GM19035 (cell line): ENCODE data around the gene SDR42E2.
"Not testable (repeated sequence)": the region's sequence is repeated elsewhere in the genome, so short reads cannot be mapped to it uniquely, and the experiment has no call there.

Source experiments
- ATAC-seq: cut with Tn5 transposase; IDR thresholded peaks from one replicate; pipeline ENCODE4 v1.9.1; 2021; ENCODE audit not compliant: unreplicated experiment

The SDR42E2 gene

DNA sequence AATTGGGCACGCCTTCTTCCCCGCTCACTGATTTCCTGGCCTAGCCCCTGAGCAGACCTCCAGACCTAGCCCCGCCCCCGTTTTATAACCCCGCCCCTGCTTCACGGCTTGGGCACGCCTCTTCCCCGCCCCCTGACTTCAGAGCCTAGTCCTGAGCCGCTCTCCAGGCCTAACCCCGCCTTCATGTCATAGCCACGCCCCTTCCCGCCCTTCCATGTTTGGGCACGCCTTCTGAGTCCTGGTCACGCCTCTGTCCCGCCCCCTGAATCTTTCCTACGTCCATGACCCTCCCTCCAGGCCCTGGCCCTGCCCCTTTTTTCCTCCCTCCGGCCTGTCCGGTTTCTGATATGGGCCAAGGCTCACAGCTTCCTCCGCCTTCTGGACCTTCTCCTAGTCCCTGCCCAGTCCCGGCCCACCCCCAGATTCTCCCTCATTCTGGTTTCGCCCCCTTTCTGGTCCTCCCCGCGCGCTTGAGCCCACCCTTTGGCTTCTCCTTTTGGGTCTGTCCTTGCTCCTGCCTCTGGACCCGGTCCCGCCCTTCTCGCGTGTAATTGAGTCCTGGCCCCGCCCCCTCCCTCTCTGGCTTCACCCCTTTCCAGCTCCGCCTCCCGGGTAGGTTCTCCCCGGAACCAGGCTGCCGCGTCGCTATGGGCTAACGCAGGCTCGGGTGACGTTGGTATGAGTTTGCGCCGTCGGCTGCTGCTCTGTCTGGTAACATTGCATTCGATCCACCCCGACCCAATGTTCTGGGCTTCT, 28.6 kb downstream of the SDR42E2 start:
- peak; percentile 57 for ATAC-seq

DNA sequence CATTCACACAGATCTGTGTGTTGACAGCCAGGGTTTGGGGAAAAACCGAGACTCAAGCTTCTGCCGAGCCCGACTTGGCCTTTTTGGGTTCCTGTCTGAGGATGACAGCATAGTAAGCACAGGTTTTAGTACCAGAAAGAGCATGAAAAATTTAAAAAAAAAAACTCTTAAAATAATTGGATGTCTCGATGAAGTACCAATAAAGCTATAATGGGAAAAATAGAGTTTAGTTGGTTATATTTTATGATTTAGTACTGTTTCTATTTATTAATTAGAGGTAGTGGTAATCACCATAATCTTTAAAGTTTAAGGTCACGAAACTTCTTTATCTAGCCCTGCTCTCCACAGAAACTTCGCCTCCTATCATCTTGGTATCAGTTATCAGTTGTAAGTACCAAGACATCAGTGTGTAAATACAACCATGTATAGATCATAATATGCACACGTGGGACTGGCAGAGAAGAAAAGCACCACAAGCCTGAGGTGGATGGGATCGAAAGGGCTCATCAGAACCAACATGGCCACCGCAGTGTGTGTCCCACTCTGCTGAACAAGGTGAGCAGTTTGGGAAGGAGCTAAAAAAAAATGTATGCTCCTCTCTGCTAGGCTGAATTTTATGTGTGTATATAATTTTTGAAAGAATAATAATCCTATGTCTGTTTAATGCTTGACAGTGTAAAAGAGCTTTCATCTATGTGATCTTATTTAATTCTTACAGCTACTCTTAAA, 29.4 kb downstream of the SDR42E2 start:
- no peak for ATAC-seq

DNA sequence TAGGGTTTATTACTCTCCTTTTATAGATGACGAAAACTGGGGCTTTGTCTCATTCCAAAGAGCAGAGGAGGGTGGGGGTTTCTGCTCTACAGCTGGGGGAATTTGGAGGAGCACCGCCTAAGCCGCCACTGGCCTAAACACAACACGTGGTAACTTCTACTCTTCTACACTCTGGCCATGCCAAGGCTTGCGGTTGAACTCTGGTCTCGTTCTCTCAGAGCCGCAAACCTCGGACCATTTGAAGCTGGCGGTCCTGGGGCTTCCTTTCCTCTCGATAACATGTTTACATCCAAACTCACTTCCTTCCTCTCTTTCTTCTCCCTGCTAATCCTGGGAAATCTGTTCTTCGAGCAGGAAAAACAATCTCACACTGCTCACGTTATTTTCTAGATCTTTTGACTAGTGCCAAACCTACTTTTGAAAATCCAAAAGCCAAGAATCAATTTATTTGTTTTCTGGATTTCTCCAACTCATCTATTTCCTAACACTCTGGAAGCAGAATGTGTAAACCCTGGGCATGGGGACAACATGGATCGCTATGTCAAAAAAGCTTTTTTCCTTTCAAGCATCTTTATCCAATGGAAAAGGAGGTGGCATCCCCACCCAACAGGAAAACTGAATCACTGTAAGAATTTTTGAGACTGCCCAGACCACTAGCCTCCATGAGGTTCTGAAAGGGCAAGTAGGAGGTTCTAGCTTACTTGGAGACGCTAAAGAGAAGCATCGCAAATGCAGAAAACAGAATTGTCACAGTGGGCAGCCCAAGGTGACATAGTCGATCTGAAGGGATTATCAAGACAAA, 30.2 kb downstream of the SDR42E2 start:
- peak; percentile 15 for ATAC-seq

DNA sequence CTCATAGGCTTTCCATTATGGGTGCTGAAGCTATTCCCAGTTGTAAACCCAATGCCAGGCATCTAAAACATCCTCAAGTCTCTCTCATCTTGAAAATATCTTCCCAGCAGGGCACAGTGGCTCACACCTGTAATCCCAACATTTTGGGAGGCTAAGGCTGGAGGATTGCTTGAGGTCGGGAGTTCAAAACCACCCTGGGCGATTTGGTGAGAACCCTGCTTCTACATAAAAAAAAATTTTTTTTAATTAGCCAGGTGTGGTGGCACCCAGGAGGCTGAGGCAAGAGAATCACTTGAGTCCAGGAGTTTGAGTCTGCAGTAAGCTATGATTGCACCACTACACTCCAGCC, 30.7 kb downstream of the SDR42E2 start:
- ATAC-seq: no peak

DNA sequence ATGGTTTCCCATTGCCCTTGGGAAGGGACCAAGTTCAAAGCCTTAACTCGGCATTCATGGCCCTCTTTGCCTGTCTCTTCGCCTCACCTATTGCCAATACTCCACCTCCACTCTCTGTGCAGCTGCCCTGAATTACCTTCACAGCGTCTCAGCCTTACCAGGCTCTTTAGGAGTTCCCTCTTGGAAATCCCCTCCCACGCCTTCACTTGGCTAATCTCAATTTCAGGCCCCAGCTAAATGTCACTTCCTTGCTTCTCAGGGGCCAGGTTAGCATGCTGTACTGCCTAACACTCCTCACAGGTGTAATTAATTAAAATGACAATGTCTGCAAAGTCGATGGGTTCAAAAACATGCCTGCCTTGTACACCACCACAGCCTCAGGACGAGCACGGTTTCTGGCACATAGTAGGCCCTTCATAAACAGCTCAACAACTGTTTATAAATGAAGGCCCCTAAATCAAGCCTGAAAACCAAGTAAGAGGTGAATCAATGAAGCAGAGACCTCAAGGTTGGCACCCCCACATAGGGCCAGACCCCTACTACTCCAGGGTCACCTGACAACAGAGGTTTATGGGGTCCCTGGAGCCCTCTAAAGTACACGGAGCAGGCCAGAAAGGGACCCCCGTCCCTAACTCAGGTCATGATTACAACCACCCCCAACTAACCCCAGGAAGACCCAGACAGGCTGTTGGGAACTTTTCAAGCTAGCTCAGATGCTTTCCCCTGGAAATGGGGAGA, 32.6 kb downstream of the SDR42E2 start:
- ATAC-seq: no peak

DNA sequence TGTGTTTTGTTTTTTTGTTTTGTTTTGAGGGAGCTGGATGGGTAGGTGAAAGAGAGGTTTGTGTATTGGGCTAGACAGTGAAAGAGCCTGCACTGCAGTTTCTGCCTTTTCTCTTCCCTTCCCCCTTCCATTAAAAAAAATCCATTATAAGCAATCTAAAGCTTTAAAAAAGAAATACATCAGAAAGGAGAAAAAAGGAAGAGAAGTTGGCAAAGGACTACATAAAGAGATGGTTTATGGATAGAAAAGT, 33.1 kb downstream of the SDR42E2 start:
- ATAC-seq: no peak

DNA sequence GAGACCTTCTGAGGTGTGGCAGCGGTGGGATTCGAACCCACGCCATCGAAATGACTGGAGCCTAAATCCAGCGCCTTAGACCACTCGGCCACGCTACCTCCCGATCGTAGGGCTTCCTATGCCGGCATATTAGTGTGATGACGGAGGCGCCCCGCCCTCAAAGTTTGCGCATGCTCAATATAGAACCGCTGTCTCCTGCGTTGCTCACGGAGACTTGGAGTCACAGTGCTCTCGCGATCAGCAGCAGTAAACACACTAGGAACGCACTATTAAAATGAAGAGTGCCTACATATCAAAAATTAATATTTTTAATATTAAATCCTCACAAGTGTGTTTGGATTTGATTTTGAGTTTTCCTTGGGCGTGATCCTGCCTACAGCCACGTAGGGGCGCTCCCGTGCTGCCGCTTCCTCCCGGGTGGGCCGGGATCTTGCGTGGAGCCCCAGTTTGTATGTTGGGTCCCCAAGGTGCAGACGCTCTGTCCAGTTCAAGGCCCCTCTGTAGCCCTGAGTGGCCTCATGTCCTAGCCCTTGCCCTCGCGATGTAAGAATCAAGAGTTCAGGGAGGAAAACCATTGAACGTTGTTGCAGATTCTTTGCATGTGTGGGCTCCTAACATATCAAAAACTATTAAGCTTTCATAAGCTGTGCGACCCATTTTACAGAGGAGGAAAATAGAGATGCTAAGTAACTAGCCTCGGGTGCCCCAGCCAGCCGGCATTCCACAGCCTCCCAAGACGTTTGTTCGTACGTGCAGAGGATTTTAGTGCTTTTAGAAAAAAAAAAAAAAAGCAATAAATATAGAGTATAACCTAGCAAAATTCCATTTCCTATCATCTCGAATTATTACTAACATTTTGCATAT, 33.6 kb downstream of the SDR42E2 start:
- peak; percentile 34 for ATAC-seq

DNA sequence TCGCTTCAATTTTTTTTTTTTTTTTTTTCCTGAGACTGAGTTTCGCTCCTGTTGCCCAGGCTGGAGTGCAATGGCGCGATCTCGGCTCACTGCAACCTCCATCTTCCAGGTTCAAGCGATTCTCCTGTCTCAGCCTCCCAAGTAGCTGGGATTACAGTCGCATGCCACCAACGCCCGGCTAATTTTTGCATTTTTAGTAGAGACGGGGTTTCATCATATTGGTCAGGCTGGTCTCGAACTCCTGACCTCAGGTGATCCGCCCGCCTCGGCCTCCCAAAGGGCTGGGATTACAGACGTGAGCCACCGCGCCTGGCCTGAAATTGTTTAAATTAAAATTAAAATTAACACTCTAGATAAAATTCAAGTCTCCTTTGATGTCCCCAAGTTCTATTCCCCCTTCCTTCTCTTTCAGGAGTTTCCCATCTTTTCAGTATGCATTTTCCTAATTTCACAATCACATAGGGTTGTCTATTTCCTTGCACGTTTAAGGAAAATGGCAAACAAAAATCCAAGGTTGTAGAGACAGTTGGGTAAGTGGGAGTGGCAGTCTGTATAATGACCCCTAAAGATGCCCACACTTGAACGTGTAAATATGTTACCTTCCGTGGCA, 34.4 kb downstream of the SDR42E2 start:
- not testable (repeated sequence) for ATAC-seq

DNA sequence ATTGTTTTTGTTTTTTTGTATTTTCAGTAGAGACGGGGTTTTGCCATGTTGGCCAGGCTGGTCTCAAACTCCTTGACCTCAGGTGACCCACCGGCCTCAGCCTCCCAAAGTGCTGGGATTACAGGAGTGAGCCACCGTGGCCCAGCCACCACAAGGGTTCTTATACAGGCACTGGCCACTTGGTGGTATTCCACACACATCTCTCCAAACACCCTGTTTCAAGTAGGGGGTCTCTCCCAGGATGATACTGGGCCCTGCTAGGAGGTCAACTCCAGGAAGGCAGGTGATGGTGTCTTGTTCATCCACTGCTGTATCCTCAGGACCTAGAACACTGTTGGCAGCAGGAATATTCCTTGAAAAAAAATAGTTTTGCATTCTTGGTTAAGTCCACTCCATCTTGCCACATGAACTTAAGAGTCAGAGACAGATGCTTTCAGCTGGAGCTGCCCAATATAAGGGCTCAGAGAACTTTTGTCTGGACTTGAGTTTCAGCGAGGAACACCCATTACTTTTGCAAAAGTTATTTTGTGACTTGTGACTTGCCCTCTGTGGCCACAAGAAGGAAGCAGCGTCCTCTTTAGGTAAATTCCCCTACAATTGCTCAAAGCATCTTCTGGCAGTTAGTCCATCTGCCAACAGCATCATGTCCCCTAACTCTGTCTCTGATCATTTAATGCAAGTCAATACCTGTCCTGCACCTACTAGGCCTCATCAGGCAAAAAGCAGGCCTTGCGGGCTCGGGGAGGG, 36.4 kb downstream of the SDR42E2 start:
- no peak for ATAC-seq

DNA sequence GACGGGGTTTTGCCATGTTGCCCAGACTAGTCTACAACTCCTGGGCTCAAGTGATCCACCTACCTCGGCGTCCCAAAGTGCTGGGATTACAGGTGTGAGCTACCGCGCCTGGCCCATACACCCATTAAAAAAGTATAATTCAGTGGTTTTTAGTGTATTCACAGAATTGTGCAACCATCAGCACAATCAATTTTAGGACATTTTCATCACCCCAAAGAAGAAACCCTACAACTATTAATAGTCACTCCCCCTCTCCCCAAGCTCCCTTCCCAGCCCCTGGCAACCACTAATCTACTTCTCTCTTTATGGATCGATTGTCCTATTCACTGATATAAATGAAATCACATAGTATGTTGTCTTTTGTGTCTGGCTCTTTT, 39.9 kb downstream of the SDR42E2 start:
- no peak for ATAC-seq

DNA sequence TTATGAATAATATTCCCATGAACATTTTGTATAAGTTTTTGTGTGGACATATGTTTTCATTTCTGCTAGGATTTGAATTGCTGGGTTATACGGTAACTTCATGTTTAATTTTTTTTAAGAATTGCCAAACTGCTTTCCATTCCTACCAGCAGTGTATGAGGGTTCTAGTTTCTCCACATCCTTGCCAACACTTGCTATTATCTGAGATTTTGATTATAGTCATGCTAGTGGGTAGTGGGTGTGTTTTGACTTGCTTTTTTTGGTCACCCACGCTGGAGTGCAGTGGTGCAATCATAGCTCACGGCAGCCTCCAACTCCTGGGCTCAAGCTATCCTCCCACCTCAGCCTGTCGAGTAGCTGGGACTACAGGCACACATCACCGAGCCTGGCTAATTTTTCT, 40.8 kb downstream of the SDR42E2 start:
- ATAC-seq: no peak

DNA sequence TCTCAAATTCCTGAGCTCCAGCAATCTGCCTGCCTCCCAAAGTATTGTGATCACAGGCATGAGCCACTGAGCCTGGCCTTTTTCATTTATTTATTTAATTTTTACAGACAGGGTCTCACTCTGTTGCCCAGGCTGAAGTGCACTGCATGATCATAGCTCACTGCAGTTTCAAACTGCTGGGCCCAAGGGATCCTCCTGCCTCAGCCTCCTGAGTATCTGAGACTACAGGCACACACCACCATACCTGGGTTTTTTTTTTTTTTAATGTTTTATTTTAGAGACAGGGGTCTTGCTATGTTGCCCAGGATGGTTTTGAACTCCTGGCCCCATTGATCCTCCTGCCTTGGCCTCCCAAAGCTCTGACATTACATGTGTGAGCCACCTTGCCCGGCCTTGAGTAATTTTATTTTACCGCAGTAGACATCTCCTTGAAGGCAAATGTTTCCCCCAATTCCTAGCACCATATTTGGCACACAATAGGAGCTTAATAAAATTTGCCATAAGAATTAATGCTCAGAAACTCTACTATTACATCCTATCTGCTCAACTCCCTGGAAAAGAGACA, 41.9 kb downstream of the SDR42E2 start:
- ATAC-seq: no peak

DNA sequence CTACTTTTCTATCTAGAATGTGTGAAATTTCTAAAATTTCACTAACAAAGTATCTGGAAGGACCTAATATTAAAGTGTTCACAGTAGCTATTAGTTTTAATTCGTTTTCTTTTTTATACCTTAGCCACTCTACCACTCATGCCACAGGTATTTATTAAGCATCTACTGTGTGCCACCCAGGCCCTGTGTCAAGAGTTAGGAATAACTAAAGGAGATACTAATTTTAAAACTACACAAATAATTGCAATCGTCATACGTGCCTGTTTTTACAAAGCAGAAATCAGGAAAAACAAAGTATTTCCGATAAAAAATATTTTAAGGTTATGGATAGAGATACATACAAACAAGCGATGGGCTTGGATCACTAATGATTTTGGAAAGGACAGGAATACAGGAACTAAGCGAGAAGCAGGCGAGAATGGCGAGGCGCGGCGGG, 43.3 kb downstream of the SDR42E2 start:
- no peak for ATAC-seq

DNA sequence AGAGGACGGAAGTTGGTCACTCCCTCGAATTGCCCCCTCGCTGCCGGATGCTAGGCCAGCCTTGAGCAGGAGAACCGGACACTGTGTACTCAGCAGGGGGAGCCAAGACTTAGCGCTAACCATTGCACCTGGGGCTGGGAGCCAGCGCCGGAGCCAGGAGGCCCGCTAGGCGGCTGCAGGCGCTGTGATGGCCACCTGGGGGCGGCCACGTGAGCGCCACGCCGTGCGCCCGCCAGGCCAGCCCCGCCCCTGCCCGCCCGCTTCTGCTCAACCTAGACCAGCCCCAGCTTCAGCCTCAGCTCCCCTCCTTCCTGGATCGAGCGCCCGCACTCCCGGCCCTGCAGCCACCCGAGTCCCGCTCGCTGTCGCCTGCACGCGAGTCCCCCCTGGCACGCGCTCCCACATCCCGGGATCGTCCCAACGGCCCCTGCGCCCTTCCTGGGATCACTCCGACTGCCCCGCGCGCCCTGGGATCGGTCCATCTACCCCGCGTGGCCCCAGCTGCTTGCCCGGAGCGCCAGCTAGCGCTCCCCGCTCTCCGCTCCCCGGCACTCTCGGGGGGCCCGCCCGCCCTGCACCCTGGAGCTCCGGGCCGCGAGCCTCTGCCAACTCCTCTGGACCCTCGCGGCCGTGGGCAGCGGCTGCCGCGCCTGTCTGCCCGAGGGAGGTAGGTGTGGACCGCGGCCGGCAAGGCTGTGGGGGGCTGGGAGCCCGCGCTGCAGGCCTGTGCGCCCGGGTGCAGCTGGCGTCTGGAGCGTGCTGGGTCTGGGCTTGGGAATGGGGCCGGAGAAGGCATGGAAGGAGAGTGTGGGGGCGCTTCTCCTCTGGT, 43.9 kb downstream of the SDR42E2 start, which contains the start of gene EEF2K:
Gene EEF2K (plus strand): TSS at position 266 of the 829 bp plus-strand sequence. CDS start 19,452 bp downstream, outside the sequence.
- ATAC-seq: peak; percentile 88

DNA sequence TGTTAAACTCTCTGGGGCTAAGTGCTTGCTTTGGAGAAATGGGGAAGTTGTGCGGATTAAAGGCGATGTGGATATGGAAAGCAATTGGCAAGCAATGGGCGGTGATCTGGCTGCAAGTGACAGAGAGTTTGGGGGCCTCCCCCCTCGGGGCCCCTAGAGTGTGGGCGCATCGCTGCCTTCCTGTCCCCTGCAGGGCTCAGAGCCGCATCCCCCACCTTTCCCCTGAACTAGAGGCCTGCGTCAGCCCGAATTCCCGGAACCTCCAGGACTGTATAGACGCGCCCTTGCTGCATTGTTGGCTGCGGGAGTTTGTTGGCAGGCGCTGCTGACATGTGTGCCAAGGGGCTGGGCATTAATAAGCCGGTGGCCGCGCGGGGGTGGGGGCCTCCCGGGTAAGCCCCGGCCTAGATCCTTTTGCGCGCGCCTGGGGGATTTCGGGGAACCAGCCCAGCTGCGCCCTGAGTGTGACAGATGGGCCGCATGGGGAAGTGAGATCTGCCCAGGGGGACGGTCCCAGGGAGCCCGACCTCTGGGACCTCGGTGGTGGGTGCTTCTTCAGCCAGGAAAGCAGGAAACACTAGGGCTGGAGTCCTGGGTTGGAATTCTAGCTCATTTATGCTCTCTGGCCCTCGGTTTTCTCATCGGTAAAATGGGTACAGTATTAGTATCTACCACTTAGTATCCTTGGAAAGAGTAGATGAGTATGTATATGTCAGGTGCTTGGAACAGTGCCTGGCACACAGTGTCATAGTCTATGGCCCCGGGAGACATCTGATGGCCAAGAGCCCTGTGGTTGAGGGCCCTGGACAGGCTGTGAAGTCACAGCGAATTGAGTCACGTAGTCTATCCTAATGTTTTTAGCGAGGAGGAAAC, 44.8 kb downstream of the SDR42E2 start:
- peak; percentile 41 for ATAC-seq

DNA sequence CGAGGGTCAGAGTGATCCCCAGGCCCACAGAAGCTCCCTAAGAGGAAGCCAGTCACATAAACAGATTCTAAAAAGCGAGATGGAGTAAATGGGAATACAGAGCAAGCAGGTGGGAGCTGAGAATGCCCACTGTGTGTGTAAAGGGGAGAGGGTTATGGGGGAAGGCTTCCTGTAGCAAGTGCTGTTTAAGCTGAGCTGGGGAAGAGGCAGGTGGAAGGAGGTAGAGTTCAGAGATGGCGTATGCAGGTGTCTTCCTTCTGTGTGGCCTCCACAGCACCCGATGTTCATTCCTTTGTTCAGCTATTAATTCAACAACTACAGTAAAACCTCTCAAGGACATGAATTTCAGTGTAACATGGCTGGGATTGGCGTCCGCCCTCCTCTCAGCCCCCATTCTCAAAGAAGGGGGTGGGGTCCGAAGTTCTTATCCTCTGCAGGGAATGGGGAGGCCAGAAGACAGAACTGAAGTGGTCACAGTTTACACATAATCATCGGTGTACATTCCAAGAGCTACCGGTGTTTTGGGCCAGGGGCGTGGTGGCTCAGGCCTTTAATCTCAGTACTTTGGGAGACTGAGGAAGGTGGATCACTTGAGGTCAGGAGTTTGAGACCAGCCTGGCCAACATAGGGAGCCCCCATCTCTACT, 45.5 kb downstream of the SDR42E2 start:
- no peak for ATAC-seq

DNA sequence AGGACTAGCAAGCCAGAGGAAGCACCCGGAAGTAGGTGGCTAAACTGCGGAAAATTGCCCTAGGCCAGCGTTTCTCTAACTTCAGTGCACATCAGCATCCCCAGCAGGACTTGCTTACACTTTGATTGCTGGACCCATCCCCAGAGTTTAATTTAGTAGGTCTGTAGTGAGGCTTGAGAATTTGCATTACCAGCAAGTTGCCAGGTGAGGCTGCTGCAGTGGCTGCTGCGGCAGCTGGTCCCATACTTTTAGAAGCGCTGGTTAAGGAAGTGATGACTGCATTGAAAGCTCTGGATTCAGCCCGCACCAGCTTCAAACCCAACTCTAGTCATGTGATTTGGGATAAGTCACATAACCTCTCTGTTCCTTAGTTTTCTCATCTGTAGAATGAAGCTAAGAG, 48.0 kb downstream of the SDR42E2 start:
- no peak for ATAC-seq
